SIG-M5 treated with dmso at 0.1 percent for 504 hours (cell line): ENCODE results near the gene MPC1.
A peak's percentile ranks its signal among the peaks of the same experiment; 100 is the strongest.
"Not testable (repeated sequence)": the region's sequence is repeated elsewhere in the genome, so short reads cannot be mapped to it uniquely, and the experiment has no call there.

Experiments
- DNase-seq: peaks from one replicate; lab custom pipeline; 2025; ENCODE audit not compliant: unreplicated experiment; lab: John Stamatoyannopoulos, UW

MPC1 gene

GRCh38 chr6:166382500-166382932 lies 224 bp downstream of the MPC1 start:
- no peak for DNase-seq

GRCh38 chr6:166381733-166382499 lies 824 bp downstream of the MPC1 start:
- peak; percentile 69 for DNase-seq

GRCh38 chr6:166381381-166381732 lies 1.4 kb downstream of the MPC1 start:
- no peak for DNase-seq

GRCh38 chr6:166379800-166380199 lies 2.9 kb downstream of the MPC1 start:
- DNase-seq, result no peak

- no peak for DNase-seq
Measured at GRCh38 chr6:166379103-166379586, 3.6 kb downstream of the MPC1 start.

- no peak for DNase-seq
Measured at GRCh38 chr6:166377721-166378120, 5.0 kb downstream of the MPC1 start.

- no peak for DNase-seq
Measured at GRCh38 chr6:166375013-166375412, 7.7 kb downstream of the MPC1 start.

- no peak for DNase-seq
Measured at GRCh38 chr6:166370489-166370888, 12.3 kb downstream of the MPC1 start.

- DNase-seq, result no peak
Measured at GRCh38 chr6:166369782-166370181, 13.0 kb downstream of the MPC1 start.

- no peak for DNase-seq
Measured at GRCh38 chr6:166366921-166367320, 15.8 kb downstream of the MPC1 start.

GRCh38 chr6:166365806-166366205 lies 16.9 kb downstream of the MPC1 start:
- DNase-seq, result no peak

- no peak for DNase-seq
Measured at GRCh38 chr6:166365221-166365620, 17.5 kb downstream of the MPC1 start.

GRCh38 chr6:166364456-166364855 lies 18.3 kb downstream of the MPC1 start:
- DNase-seq, result no peak

- DNase-seq, result not testable (repeated sequence)
Measured at GRCh38 chr6:166362427-166362826, 20.3 kb downstream of the MPC1 start.

- DNase-seq, result peak; percentile 92
Measured at GRCh38 chr6:166361077-166361429, 21.7 kb downstream of the MPC1 start.

GRCh38 chr6:166360243-166361076 lies 22.3 kb downstream of the MPC1 start:
- peak; percentile 84 for DNase-seq

GRCh38 chr6:166355552-166355951 lies 27.2 kb downstream of the MPC1 start:
- no peak for DNase-seq

GRCh38 chr6:166354965-166355364 lies 27.8 kb downstream of the MPC1 start:
- DNase-seq, result no peak

- DNase-seq, result no peak
Measured at GRCh38 chr6:166354143-166354542, 28.6 kb downstream of the MPC1 start.

- no peak for DNase-seq
Measured at GRCh38 chr6:166353507-166353906, 29.2 kb downstream of the MPC1 start.

- no peak for DNase-seq
Measured at GRCh38 chr6:166352923-166353322, 29.8 kb downstream of the MPC1 start.

- DNase-seq, result peak; percentile 83
Measured at GRCh38 chr6:166351715-166352285, 30.9 kb downstream of the MPC1 start.
